Measurements from ENCODE around the gene IFNL4. TPM values are rescaled to one million over a fixed set of nuclear protein-coding genes. Genes with fewer than 3 reads are reported as not detected.

The IFNL4 gene
- total and polyA plus RNA-seq, 2 donors (not counting 1 experiment from before 2014, with no cell fraction given): not detected

DNA sequence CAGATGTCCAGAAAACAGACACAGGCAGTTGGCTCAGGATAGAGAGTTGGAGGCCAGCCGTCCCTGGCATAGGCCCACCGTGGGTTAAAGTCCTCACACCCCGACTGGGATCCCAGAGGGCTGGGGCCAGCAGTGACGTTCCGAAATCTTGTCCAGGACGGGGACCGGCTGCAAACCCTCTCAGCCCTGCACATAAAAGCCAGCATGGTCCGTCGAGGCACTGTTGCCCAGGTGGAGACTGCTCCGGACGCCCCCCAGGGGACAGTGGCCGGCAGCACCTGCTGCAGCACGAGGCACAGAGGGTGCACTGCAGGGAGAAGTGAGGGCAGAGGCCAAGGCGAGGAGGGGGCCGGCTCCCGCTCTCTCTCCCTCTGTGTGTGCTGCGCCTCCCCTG, 15.3 kb upstream of the IFNL4 start:
- no peak overlapping the region for H3K4me3 ChIP-seq (replicated peaks in 1 of 4; ENCODE audit: control extremely low read depth in 1 of 4, insufficient read depth in 1 of 4, low read depth in 3 of 4, low read length in 4 of 4)
- no peaks in the 10 kb centered on the region for H3K4me1 ChIP-seq (ENCODE audit: control insufficient read depth, extremely low read depth, insufficient read depth, low read length)
- H3K9ac ChIP-seq (ENCODE audit: insufficient read depth, low read length): no peak overlapping the region
- no peak for DNase-seq (ENCODE audit: low read depth in 2 of 2)
- H3K79me2 ChIP-seq (ENCODE audit: control insufficient read depth, insufficient read depth, low read length): no peaks in the 10 kb centered on the region
- no peak overlapping the region for H2AFZ ChIP-seq (ENCODE audit: low read length)
- no peak for TF ChIP-seq EZH2 (IDR thresholded peaks at IDR 0.05; ENCODE audit: low read length, missing control alignments)
- TF ChIP-seq, protein P1, sequence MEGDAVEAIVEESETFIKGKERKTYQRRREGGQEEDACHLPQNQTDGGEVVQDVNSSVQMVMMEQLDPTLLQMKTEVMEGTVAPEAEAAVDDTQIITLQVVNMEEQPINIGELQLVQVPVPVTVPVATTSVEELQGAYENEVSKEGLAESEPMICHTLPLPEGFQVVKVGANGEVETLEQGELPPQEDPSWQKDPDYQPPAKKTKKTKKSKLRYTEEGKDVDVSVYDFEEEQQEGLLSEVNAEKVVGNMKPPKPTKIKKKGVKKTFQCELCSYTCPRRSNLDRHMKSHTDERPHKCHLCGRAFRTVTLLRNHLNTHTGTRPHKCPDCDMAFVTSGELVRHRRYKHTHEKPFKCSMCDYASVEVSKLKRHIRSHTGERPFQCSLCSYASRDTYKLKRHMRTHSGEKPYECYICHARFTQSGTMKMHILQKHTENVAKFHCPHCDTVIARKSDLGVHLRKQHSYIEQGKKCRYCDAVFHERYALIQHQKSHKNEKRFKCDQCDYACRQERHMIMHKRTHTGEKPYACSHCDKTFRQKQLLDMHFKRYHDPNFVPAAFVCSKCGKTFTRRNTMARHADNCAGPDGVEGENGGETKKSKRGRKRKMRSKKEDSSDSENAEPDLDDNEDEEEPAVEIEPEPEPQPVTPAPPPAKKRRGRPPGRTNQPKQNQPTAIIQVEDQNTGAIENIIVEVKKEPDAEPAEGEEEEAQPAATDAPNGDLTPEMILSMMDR (conservative IDR thresholded peaks at IDR 0.05 in 1 of 2, IDR thresholded peaks at IDR 0.05 in 1 of 2; ENCODE audit: low read depth in 1 of 2, low read length in 2 of 2): no peak
- no peak overlapping the region for H3K4me2 ChIP-seq (ENCODE audit: extremely low read depth, insufficient read depth, low read length)
- no peaks in the 10 kb centered on the region for H4K20me1 ChIP-seq (ENCODE audit: control insufficient read depth, extremely low read depth, insufficient read depth, low read length)
- peaks cover 34% of the 10 kb centered on the region for H3K27me3 ChIP-seq (ENCODE audit: control insufficient read depth, insufficient read depth, low read length)
- H3K36me3 ChIP-seq (ENCODE audit: control insufficient read depth, insufficient read depth, low read length): no peaks in the 10 kb centered on the region
- H3K27ac ChIP-seq (ENCODE audit: insufficient read depth, low read length): no peak overlapping the region
- no peaks in the 10 kb centered on the region for H3K9me3 ChIP-seq (ENCODE audit: control insufficient read depth, insufficient read depth, low read depth, low read length)

DNA sequence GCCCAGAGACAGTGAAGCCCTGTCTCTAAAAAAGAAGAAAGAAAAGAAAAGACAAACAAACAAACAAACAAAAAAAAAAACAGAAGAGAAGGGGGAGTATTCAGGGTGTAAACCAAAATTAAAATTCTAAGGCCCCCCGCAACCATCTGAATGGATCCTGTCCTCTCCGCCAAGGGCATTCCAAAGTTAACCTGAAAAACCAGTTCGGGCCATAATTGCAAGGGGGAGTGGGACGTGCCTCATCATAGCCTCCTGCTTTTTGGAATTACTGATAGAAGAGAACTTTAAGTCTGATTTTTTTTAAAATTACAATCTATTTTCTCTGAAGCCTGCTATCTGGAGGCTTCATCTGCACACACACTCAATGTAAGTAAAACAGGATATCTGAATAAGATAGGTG, 13.8 kb upstream of the IFNL4 start:
- Histone ChIP-seq H4K20me1 (ENCODE audit: control insufficient read depth, extremely low read depth, insufficient read depth, low read length) (no peaks in the 10 kb centered on the region), H3K4me2 (ENCODE audit: extremely low read depth, insufficient read depth, low read length) (no peak overlapping the region), H3K27me3 (ENCODE audit: control insufficient read depth, insufficient read depth, low read length) (peaks cover 34% of the 10 kb centered on the region), H3K9me3 (ENCODE audit: control insufficient read depth, insufficient read depth, low read depth, low read length) (no peaks in the 10 kb centered on the region), H3K36me3 (ENCODE audit: control insufficient read depth, insufficient read depth, low read length) (no peaks in the 10 kb centered on the region), H3K4me1 (ENCODE audit: control insufficient read depth, extremely low read depth, insufficient read depth, low read length) (no peaks in the 10 kb centered on the region), H3K79me2 (ENCODE audit: control insufficient read depth, insufficient read depth, low read length) (no peaks in the 10 kb centered on the region), H2AFZ (ENCODE audit: low read length) (no peak overlapping the region), H3K4me3 (replicated peaks in 1 of 4; ENCODE audit: control extremely low read depth in 1 of 4, insufficient read depth in 1 of 4, low read depth in 3 of 4, low read length in 4 of 4) (no peak overlapping the region), H3K27ac (ENCODE audit: insufficient read depth, low read length) (no peak overlapping the region), H3K9ac (ENCODE audit: insufficient read depth, low read length) (no peak overlapping the region)
- TF ChIP-seq, protein P1 (conservative IDR thresholded peaks at IDR 0.05 in 1 of 2, IDR thresholded peaks at IDR 0.05 in 1 of 2; ENCODE audit: low read depth in 1 of 2, low read length in 2 of 2): no peak
- no peak for TF ChIP-seq EZH2 (IDR thresholded peaks at IDR 0.05; ENCODE audit: low read length, missing control alignments)
- no peak for DNase-seq (ENCODE audit: low read depth in 2 of 2)

DNA sequence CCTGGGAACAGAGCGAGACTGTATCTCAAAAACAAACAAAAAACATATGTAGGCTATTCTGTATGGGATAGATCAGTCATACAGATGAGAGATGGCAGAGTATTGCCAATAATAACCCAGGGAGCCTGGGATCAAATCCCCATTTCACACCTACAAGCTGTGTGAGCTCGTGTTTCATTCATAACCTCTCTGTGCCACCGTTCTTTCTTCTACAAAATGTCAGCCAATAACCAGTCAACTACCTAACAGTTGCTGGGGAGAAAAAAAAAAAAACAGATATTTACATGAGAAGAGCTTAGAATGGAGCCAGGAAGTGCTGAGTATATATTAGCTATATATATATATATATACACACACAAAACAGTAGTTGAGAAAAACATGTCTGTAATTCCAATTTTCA, 13.0 kb upstream of the IFNL4 start:
- peaks cover 34% of the 10 kb centered on the region for H3K27me3 ChIP-seq (ENCODE audit: control insufficient read depth, insufficient read depth, low read length)

More for the DNA sequence above, 13.0 kb upstream of the IFNL4 start:
- Histone ChIP-seq H3K79me2 (ENCODE audit: control insufficient read depth, insufficient read depth, low read length) (no peaks in the 10 kb centered on the region), H3K27ac (ENCODE audit: insufficient read depth, low read length) (no peak overlapping the region), H2AFZ (ENCODE audit: low read length) (no peak overlapping the region), H4K20me1 (ENCODE audit: control insufficient read depth, extremely low read depth, insufficient read depth, low read length) (no peaks in the 10 kb centered on the region), H3K36me3 (ENCODE audit: control insufficient read depth, insufficient read depth, low read length) (no peaks in the 10 kb centered on the region), H3K4me3 (replicated peaks in 1 of 4; ENCODE audit: control extremely low read depth in 1 of 4, insufficient read depth in 1 of 4, low read depth in 3 of 4, low read length in 4 of 4) (no peak overlapping the region), H3K9ac (ENCODE audit: insufficient read depth, low read length) (no peak overlapping the region), H3K4me2 (ENCODE audit: extremely low read depth, insufficient read depth, low read length) (no peak overlapping the region), H3K9me3 (ENCODE audit: control insufficient read depth, insufficient read depth, low read depth, low read length) (no peaks in the 10 kb centered on the region), H3K4me1 (ENCODE audit: control insufficient read depth, extremely low read depth, insufficient read depth, low read length) (no peaks in the 10 kb centered on the region)
- DNase-seq (ENCODE audit: low read depth in 2 of 2): no peak
- TF ChIP-seq, protein P1 (conservative IDR thresholded peaks at IDR 0.05 in 1 of 2, IDR thresholded peaks at IDR 0.05 in 1 of 2; ENCODE audit: low read depth in 1 of 2, low read length in 2 of 2): no peak
- TF ChIP-seq EZH2 (IDR thresholded peaks at IDR 0.05; ENCODE audit: low read length, missing control alignments): no peak

All from fibroblast of lung (primary cell).